ENCODE measurements around the gene XIRP1.

Gene XIRP1

GRCh38 chr3:39221141-39221530 lies 28.7 kb upstream of the XIRP1 start:
- TF ChIP-seq CTCF (IDR thresholded peaks at IDR 0.05; ENCODE audit: low read depth, low read length) = no peak
- TF ChIP-seq EZH2phosphoT487 (IDR thresholded peaks at IDR 0.05; ENCODE audit: low read depth) = no peak
- Histone ChIP-seq H3K36me3 (replicated peaks; ENCODE audit: low read depth, low read length) (no peaks in the 10 kb centered on the region), H3K79me2 (ENCODE audit: low read length) (no peaks in the 10 kb centered on the region), H3K4me3 (ENCODE audit: low read length) (no peak overlapping the region), H3K9ac (ENCODE audit: low read length) (no peak overlapping the region), H3K9me3 (ENCODE audit: insufficient read depth, low read length) (no peaks in the 10 kb centered on the region), H3K27ac (ENCODE audit: low read length) (no peak overlapping the region), H2AFZ (ENCODE audit: low read depth, low read length) (no peak overlapping the region), H3K4me2 (ENCODE audit: low read length) (peak overlapping the region; percentile 23), H3K4me1 (ENCODE audit: low read length) (peaks cover 54% of the 10 kb centered on the region), H3K27me3 (ENCODE audit: low read depth, low read length) (peaks cover 8% of the 10 kb centered on the region; the same call in 1 of the 2 replicates), H4K20me1 (ENCODE audit: insufficient read depth, low read length) (no peaks in the 10 kb centered on the region)

- Histone ChIP-seq H3K36me3 (replicated peaks; ENCODE audit: low read depth, low read length) (no peaks in the 10 kb centered on the region), H4K20me1 (ENCODE audit: insufficient read depth, low read length) (no peaks in the 10 kb centered on the region), H3K9me3 (ENCODE audit: insufficient read depth, low read length) (no peaks in the 10 kb centered on the region), H3K79me2 (ENCODE audit: low read length) (no peaks in the 10 kb centered on the region), H3K4me1 (ENCODE audit: low read length) (peaks cover 55% of the 10 kb centered on the region), H2AFZ (ENCODE audit: low read depth, low read length) (no peak overlapping the region), H3K27me3 (ENCODE audit: low read depth, low read length) (peaks cover 6% of the 10 kb centered on the region; the same call in 1 of the 2 replicates), H3K9ac (ENCODE audit: low read length) (no peak overlapping the region), H3K4me3 (ENCODE audit: low read length) (no peak overlapping the region), H3K27ac (ENCODE audit: low read length) (no peak overlapping the region), H3K4me2 (ENCODE audit: low read length) (peak overlapping the region; percentile 23)
- TF ChIP-seq EZH2phosphoT487 (IDR thresholded peaks at IDR 0.05; ENCODE audit: low read depth) = no peak
- TF ChIP-seq CTCF (IDR thresholded peaks at IDR 0.05; ENCODE audit: low read depth, low read length) = no peak
These were observed 28.2 kb upstream of the XIRP1 start for GRCh38 chr3:39220407-39221140.

GRCh38 chr3:39219702-39220101 lies 27.3 kb upstream of the XIRP1 start:
- H4K20me1 ChIP-seq (ENCODE audit: insufficient read depth, low read length) = no peaks in the 10 kb centered on the region
- no peaks in the 10 kb centered on the region for H3K36me3 ChIP-seq (replicated peaks; ENCODE audit: low read depth, low read length)
- H3K4me2 ChIP-seq (ENCODE audit: low read length) = no peak overlapping the region
- H3K79me2 ChIP-seq (ENCODE audit: low read length) = no peaks in the 10 kb centered on the region
- no peaks in the 10 kb centered on the region for H3K27me3 ChIP-seq (ENCODE audit: low read depth, low read length)
- no peak overlapping the region for H3K9ac ChIP-seq (ENCODE audit: low read length)
- H3K4me1 ChIP-seq (ENCODE audit: low read length) = peaks cover 56% of the 10 kb centered on the region
- no peak overlapping the region for H3K27ac ChIP-seq (ENCODE audit: low read length)
- TF ChIP-seq EZH2phosphoT487 (IDR thresholded peaks at IDR 0.05; ENCODE audit: low read depth) (no peak), CTCF (IDR thresholded peaks at IDR 0.05; ENCODE audit: low read depth, low read length) (no peak)
- no peak overlapping the region for H3K4me3 ChIP-seq (ENCODE audit: low read length)
- H3K9me3 ChIP-seq (ENCODE audit: insufficient read depth, low read length) = no peaks in the 10 kb centered on the region
- H2AFZ ChIP-seq (ENCODE audit: low read depth, low read length) = no peak overlapping the region

- TF ChIP-seq CTCF (IDR thresholded peaks at IDR 0.05; ENCODE audit: low read depth, low read length) (no peak), EZH2phosphoT487 (IDR thresholded peaks at IDR 0.05; ENCODE audit: low read depth) (no peak)
- Histone ChIP-seq H3K27me3 (ENCODE audit: low read depth, low read length) (no peaks in the 10 kb centered on the region), H3K4me1 (ENCODE audit: low read length) (peaks cover 58% of the 10 kb centered on the region), H3K4me3 (ENCODE audit: low read length) (peak overlapping the region; percentile 47), H2AFZ (ENCODE audit: low read depth, low read length) (no peak overlapping the region), H3K36me3 (replicated peaks; ENCODE audit: low read depth, low read length) (no peaks in the 10 kb centered on the region), H4K20me1 (ENCODE audit: insufficient read depth, low read length) (no peaks in the 10 kb centered on the region), H3K9ac (ENCODE audit: low read length) (peak overlapping the region; percentile 40), H3K9me3 (ENCODE audit: insufficient read depth, low read length) (no peaks in the 10 kb centered on the region), H3K79me2 (ENCODE audit: low read length) (no peaks in the 10 kb centered on the region), H3K4me2 (ENCODE audit: low read length) (peak overlapping the region; percentile 82), H3K27ac (ENCODE audit: low read length) (peak overlapping the region; percentile 66)
These were observed 23.9 kb upstream of the XIRP1 start for GRCh38 chr3:39216176-39216790.

Measured in OCI-LY3 (cell line).